ENCODE results near the gene NPC1.
A peak's percentile ranks its signal among the peaks of the same experiment; 100 is the strongest.

NPC1 gene

DNA sequence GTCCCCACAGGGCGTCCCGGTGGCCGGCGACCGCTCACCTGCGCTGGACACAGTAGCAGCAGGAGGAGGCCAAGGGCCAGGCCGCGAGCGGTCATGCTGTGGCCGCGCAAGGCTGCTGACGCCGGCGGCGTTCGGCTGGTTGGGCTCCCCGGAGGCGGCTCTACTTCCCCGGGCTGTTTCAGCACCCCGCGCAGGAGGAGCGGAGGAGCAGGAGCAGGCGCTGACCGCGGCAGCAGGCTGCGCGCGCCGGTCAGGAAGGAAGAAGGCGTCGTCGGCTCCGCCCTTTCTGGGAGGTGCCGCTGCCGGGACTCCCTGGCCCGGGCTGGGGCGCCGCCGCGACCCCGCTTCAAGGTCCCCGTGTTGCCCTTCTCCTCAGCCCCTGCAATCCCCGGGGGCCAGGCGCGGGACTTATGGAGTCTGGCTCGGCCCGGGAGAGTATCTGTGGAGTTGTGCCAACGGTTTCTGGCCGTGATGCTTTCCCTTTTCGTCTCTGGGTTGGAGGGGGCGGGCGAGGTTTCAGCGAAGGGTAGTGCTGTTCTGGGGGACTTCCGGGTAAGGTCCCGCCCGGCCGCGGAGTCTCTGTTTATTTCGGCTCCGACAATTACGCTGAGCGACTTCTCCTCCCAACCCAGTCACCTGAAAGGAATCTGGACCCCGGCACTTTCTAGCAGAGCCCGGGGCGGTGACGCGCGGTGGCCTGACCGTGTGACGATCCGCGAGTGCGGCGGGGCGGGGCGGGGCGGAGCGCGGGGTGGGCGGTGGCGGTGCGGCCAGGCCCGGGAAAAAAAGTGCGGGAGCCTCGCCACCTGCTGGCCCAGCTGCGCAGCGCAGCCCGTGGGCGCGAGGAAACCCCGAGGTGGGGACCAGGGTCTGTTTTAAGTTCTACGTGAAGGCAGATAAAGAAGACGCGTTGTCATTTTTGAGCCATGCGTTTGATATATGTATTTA lies at the start of gene NPC1:
NPC1 (minus strand) TSS at position 258 of the 948 bp plus-strand sequence; CDS start at position 95, 163 bp downstream.
- intact Hi-C loops (cut with DNase I) = loop anchor here (2.0 to 5.0 kb wide), 3 partner anchors 69 to 134 kb away; partner anchors contain the start of genes RIOK3 and RMC1
- DNase-seq = peak; percentile 77 to 97 (median 93)

DNA sequence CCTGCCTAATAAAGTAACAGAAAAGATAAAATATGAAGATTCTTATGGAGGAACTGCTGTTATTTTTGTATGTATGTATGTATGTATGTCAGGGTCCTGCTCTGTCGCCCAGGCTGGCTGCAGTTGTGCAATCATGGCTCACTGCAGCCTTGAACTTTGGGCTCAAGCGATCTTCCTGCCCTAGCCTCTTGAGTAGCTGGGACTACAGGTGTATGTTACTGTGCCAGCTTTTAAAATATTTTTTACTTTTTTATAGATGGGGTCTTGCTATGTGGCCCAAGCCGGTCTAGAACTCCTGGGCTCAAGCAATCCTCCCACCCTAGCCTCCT lies 49.7 kb upstream of the NPC1 start:
- intact Hi-C loops (cut with DNase I) = no loop called here
- DNase-seq = no peak

DNA sequence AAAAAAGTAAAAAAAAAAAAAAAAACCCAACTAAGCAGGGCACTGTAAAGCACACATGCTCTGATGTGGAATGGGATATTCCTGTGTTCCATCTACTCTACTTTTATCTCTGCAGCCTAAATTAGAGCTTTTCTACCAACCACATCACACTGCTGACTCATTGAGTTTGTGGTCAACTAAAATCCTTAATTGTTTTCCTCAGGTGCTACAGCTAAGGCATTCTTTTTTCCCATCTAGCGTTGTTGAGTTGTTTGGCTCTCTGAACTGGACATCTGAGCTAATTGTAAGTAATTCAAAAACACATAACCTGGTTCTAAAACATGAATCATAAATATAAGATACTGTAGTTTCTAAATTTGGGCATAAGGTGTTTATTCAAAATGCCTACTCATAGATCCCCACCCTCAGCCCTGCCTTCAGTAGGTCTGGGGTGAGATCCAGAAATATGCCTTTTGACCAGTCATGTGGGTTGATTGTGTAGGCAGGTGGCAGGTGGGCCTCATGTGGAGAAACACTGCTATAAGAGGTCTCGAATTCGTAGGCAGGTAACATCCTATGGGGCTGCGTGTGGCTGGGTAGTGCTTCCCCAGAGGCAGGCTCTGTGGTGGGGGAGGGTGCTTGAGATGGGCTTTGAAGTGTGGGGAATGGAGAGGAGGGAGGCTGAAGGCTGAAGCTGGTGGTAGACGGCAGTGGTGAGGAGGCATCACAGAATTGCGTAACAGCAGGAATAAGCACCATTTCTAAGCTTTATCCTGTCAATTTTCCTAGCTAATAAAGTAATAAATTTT lies 49.2 kb upstream of the NPC1 start:
- DNase-seq = no peak
- intact Hi-C loops (cut with DNase I) = no loop called here

DNA sequence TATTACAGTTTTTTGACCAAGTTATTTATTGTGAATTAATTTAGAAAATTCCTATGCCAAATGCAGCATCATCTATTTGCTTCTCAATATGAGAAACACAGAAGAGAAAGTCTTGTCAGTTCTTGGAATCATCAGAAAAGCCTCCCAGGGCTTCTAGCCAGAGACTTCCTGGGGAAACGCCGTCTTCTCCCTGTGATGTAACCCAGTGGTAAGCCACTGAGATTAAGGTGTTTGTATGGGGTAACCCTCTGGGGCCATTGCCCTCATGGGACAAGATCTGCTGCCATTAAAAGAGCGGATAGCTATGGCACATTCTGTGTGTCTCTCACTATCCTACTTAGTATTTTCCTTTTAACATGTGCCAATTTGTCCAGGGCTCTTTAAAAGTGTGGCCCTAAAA lies 48.4 kb upstream of the NPC1 start:
- DNase-seq = no peak
- intact Hi-C loops (cut with DNase I) = no loop called here

DNA sequence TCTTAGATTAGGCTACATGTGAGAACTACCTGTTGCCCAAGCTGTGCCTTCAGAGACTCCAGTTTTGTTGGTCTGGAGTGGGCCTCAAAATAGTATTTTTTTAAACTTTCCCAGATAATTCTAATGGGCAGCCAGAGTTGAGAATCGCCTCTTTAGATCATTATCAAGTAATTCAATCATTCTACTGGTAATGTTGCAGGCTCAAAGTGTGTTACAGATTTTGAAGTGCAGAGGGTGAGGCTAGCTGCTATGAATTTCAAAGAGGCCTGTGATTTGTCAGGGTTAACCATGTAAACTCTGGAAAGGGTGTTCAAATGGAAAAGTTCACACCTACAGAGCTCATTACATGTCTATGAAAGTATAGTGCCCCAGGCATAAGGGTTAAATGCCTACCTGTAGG lies 46.3 kb upstream of the NPC1 start:
- DNase-seq = no peak
- intact Hi-C loops (cut with DNase I) = no loop called here

DNA sequence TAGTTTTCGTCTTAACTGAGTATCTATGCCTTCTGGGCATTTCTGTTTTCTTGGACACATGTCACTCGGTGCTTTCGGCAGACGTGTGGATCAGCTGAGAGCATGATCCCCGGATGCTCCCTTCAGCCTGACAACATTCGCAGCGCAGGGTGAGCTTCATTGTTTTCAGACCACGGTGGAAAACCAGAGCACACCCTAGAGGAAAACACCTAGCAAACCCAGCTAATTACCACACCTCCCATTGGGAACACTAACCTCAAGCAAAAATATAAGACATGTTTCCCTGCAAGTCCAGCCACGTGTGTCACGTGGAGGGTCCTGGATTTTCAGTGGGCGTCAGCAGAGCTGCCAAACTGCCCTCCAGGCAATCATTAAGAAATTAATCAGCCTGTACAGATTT lies 45.4 kb upstream of the NPC1 start:
- intact Hi-C loops (cut with DNase I) = no loop called here
- DNase-seq = no peak

DNA sequence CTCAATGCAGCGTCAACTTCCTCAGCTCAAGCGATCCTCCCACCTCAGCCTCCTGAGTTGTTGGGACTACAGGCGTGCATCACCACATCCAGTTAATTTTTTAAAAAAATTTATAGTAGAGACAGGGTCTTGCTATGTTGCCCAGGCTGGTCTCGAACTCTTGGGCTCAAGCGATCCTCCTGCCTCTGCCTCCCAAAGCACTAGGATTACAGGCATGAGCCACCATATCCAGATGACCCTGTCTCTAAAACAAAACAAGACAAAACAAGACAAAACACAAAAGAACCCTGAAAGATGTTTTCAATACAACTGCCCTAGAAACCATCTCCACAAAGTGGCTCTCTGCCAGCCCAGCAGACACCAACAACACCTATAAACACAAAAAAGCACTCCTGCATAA lies 45.0 kb upstream of the NPC1 start:
- DNase-seq = no peak
- intact Hi-C loops (cut with DNase I) = no loop called here

DNA sequence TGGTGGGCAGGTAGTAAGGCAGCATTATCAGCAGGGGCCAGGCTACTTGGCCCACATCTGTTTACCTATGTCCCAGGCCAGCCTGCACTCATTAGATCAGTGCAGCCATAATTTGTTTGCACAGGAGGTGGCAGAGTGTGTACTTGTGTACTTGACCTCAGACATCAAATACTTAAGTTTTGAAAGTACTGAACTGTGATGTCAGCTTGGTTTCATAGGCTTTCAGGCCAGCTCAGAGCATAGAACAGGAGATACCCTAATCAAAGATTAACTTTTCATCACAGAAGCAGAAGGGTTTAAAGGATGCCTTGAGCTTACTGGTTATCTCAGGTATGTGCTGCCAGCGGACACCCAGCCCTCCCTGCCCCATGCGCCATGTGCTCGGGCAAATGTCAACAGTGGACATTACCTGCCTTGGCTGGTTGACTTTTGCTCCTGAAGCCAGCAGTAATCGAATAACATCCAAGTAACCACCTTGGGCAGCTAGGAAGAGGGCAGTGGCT lies 43.2 kb upstream of the NPC1 start:
- intact Hi-C loops (cut with DNase I) = no loop called here
- no peak for DNase-seq

DNA sequence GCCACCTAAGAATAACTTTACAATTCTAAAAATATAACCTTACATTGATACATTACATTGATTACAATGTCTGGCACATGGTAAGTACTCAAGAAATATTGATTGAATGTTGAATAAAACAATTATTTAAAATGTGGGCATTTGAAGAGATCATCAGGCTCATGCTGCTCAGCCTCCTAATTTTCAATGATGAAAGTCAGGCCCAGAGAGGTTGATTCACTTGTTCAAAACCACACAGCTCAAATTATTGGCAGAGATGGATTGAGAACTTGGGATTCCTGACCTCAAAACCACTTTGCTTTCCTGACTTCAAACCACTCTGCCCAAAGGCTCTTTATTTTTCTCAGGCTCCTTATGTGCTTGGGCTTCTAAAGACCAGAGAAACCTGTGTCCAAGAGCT lies 41.7 kb upstream of the NPC1 start:
- DNase-seq = no peak
- intact Hi-C loops (cut with DNase I) = no loop called here

DNA sequence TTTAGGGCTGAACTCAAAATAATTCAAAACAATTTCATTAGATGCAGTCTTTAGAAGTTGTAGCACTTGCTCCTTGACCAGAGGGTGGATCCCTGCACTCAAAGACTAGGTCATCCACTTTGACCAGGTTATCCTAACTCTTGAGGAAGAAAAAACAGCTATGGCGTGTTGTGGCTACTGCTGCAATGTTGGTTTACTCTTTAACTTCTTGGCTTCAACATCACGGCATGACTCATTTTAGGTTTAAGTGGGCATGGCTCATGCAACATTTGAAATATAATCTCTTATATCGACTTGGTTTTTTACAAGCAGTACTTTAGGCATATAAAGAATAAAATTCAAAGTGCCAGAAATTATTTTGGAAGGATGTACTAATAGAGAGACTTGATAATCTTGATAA lies 41.0 kb upstream of the NPC1 start:
- intact Hi-C loops (cut with DNase I) = no loop called here
- no peak for DNase-seq

DNA sequence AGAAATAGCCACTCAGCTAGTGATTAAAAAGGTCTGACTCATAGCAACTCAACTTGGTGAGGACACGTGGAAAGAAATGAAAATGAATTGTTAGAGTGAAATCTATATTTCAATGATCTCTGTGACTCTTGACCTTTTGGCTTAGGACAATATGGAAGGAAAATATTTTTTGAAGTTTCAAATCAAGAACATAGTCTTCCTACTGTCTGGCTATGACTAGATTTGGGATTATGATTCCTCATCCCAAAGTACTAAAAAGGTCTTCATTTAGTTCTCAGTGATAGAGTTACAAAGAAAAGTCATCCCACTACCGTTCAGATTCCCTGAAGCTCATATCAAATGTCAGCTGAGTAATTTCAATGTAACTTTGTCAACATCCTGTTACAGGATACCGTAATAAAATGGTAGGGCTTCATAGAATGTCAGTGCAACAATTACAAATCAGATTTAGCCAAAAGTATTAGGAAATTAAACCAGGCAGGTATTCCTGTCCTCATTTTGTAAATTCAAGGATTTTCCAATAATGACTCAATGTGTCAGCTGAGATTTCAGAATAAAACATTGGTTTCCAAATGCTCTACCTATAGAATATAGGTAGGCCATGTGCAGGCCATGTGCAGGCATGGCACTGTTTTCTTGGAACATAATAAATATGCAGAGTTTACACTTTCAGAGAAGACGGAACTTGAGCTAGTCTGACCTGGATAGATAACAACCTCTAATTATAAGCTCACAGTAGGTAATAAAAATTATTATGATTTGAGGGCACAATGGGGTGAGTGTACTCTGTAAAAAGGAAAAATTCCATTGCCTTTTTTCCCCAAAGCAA lies 40.4 kb upstream of the NPC1 start:
- intact Hi-C loops (cut with DNase I) = no loop called here
- DNase-seq = no peak

DNA sequence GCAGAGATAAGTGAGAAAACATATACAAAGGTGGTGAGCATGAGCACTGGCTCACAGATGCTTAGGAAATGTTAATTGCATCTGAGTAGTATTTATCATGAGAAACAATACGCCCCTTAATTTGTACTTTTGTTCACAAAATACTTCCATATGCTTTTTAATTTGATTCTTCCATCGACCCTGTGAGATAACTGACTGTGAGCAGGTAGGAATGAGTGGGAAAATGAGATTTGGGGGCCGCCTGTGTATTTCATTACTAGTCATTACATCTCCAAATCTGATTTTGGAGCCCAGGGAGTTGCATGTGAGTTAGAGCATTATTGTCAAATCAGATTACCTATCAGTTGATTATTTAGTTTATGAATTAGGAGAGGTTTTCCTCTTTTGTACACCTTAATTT lies 36.7 kb upstream of the NPC1 start:
- no peak for DNase-seq
- intact Hi-C loops (cut with DNase I) = loop anchor here (5.0 kb wide), 1 partner anchor 189 kb away; no protein-coding TSS in a partner anchor

DNA sequence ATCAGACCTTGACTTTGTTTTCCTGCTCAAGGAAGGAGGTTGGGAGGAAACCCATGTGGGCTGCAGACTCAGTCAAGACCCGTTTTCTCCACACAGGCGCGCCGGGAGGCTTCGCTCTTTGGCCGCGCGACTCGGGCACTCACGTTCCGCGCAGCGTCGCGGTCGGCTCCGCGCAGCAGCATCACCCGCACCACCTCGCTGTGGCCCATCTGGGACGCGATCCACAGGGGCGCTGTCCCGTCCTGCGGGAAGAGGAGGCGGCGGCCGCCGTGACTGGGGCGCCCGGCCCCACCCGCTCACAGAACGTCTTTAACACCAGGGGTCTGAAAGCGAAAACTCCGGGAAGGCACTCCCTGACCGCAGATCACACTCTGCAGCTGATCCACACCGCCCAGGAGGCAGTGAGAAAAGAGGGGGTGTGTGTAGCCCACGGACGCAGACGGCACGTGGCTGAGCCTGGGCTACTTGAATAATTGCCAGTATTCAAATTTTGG lies 33.1 kb upstream of the NPC1 start:
- peak in 21 of 42 donors; percentile 5 to 48 (median 21) for DNase-seq
- intact Hi-C loops (cut with DNase I) = no loop called here

DNA sequence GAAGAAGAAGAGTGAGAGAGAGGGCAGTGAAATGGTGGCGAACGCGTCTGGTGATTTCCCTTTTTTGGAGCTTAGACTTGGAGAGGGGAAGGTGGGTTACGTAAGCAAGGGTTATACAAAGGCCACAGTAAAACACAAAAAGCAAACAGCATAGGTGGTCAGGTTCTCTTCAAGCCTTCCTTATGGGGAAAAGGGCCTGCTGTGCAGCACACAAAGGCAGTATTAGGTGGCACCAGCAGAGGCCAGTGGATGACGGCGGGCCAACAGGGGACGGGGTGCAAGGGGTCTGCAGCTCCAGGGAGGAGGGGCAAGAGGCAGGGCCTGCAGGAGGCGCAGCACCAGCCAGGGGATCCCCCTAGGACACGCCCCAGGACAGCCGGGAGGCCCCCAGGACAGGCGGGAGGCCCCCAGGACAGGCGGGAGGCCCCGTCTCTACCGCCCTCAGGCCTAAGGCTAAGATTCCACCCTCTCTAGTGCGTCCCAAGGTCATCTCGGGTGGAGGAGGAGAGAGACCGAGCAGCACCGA lies 32.6 kb upstream of the NPC1 start:
- DNase-seq = peak in 12 of 42 donors; percentile 3 to 41 (median 14)
- intact Hi-C loops (cut with DNase I) = no loop called here

DNA sequence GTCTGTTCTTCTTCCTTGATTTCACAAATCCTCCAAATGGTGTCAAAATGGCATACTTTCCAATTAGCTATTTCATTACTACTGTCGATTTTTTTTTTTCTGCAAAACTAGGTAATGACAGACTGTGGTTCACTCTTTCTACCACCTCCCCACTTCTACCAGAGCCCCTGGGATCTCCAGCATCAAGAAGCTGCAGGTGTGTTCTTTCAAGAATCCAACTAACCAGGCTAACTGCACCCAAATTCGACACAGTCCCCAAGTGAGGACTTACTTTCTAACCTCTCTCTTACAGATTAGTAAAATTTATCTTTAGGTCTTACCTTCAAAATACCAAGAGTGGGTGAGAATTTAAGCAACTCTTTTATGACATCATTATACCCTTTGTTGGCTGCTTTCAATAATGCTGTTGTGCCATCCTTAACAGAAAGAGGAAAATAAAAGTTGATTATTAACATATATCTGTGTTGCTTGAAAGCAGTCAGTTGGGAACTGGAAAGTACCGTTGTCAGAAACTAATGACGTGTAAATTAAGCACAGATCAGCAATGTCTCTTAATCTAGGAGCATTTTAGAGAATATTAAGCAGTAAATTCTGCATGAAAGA lies 31.2 kb upstream of the NPC1 start:
- intact Hi-C loops (cut with DNase I) = no loop called here
- no peak for DNase-seq

DNA sequence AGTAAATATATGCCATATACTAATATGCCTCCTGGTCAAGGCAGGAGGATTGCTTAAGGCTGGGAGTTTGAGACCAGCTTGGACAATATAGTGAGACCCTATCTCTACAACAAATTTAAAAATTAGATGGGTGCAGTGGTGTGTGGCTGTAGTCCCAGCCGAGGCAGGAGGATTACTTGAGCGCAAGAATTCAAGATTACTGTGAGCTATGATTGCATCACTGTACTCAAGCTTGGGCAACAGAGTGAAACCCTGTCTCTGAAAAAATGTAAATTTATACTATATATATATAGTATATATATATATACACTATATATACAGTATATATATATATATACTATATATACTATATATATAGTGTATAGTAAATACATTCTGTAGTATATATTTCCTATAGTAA lies 30.0 kb upstream of the NPC1 start:
- intact Hi-C loops (cut with DNase I) = no loop called here
- DNase-seq = no peak

DNA sequence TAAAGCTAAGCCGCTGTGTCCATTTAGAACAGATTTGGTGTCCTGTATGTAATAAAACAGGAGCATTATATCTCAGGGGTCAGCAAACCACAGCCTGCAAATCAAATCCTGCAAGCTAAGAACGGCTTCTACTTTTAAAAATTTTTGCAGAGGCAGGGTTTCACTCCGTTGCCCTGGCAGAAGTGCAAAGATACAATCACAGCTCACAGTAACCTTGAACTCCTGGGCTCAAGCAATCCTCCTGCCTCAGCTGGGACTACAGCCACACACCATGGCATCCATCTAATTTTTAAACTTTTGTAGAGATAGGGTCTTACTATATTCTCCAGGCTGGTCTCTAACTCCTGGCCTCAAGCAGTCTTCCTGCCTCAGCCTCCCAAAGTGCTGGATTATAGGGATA lies 28.6 kb upstream of the NPC1 start:
- no peak for DNase-seq
- intact Hi-C loops (cut with DNase I) = no loop called here

DNA sequence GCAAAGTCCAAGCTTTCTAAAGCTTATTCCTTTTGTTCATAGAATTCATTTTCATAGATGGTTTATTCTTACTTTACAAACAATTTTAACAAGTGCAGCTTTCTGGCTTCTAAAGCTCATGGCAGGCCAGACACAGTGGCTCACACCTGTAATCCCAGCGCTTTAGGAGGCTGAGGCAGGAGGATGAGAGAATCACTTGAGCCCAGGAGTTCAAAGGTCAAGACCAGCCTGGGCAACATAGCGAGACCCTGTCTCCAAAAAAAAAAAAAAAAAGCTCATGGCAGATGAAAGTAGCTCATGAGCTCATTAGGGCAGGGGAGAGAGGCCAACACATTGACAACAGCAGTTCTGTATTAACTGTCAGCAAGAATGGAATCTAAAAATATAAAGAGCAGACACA lies 28.1 kb upstream of the NPC1 start:
- DNase-seq = no peak
- intact Hi-C loops (cut with DNase I) = no loop called here
